Central memory CD4-positive, alpha-beta T cell (primary cell): ENCODE measurements around the gene PLAC9.
"Not testable (repeated sequence)": the region's sequence is repeated elsewhere in the genome, so short reads cannot be mapped to it uniquely, and the experiment has no call there.

Experiments
- DNase-seq: peaks from one replicate; pipeline ENCODE4 v3.0.0; 2022
- total RNA-seq, 3 experiments: gene quantifications; one replicate each; lab custom pipeline; 2026; lab: John Stamatoyannopoulos, UW

Gene PLAC9, protein sequence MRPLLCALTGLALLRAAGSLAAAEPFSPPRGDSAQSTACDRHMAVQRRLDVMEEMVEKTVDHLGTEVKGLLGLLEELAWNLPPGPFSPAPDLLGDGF
- 0 reads per million in 3 experiments for total RNA-seq

GRCh38 chr10:80132299-80133139 lies at the start of gene PLAC9:
TSS of gene PLAC9 (plus strand) at chr10:80132730. CDS start at chr10:80132763, 33 bp downstream.
- no peak for DNase-seq

DNA sequence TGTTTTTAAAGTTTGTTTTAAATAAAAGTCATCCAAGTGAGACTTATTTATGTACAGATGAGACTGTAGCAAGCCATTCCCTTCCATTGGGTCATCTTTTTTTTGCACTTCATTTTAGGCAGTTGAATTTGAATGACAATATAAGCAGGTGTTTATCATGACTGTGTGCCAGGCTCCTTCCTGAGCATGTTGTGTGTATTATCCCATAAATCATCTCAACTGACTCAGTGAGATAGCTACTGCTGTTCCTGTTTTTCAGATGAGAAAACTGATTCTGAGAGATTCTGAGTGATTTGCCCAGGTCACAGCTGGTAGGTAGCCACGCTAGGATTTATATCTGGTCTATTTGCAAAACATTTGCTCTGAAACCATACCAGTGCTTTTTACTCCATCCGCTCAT lies 42.4 kb upstream of the PLAC9 start:
- no peak for DNase-seq

DNA sequence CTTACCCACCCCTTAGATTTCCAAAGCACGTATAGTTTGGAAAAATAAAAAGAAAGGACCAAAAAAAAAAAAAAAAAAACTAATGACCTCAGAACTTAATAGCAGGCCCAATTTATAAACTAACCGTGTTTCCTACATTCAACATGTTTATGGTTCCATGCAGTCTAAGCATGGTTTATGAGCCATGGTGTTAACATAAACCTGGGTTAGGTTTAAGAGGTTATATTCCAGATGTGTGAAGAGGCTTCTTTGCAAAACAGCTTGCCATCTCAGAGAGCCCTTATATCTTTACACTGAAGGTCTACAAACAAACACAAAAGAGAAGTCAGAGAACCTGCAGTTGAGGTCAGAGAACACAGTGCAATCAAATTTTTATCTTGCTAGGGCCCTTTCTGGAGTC lies 38.3 kb upstream of the PLAC9 start:
- DNase-seq, result no peak

GRCh38 chr10:80098272-80098671 lies 34.3 kb upstream of the PLAC9 start:
- DNase-seq, result not testable (repeated sequence)

GRCh38 chr10:80099295-80099694 lies 33.2 kb upstream of the PLAC9 start:
- DNase-seq, result not testable (repeated sequence)

- DNase-seq, result no peak
These were observed 32.4 kb upstream of the PLAC9 start for GRCh38 chr10:80100116-80100515.

DNA sequence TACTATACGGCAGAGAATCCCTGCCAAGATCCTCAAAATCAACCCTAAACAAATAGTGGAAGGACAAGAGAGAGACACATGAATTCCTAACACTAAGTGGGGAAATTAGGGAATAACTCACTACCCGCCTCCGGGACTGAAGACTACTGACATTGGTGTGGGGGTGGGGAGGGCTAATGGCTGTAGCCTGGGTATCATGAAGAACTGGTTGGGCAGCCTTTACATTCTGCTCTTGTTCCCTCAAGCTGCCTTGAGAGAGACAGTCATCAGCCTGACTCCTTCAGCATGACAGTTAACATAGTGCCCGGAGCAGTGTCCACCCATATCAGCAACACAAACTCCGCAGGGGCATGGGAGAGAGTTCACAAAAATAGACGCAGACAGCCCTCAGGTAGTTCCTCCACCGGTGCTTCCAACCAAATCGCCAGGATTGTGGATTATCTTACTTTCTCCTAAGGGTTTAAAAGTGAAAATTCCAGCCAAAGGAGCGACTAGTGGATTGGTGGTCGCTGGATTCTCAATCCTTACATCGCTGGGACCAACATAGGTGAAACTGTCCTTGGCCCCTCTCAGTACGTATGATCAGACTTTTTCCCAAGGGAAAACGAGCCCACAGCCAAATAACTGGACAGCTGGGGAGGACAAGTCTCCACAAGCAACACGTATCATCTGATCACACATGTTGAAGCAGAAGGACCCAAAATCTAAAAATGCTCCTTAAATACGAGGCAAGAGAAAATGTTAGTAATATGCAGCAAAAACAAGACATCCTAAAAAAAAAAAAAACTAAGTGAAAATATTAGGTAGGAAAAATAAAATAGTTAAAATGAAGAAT lies 31.5 kb upstream of the PLAC9 start:
- no peak for DNase-seq

- peak; percentile 55 for DNase-seq
These were observed 28.2 kb upstream of the PLAC9 start for GRCh38 chr10:80104066-80104926.

DNA sequence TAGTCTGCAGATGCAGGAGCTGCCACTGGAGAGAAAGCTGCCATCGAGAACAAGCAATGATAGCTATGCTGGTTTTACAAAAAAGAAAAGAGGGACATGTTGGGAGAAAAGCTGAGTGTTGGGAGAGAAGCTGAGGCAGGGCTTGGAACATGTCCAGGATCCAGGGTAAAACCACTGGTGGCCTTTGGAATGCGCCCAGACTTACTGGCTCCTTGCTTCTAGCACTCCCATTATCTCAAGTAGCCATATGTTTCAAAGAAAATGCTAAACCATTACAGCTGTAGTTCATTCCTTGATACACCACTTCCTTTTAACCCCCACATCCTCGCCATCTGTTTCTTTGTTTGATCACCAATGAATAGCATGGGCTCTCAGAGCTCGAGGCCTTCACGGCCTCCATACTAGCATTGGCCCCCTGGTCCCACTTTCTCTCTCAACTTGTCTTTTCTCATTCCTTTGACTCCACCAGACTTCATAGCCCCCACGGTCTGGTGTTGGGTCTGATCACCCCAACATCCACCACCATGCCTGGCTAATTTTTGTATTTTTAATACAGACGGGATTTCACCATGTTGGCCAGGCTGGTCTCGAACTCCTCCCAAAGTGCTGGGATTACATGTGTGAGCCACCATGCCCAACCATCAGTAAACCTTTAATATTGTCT lies 23.8 kb upstream of the PLAC9 start:
- DNase-seq, result no peak

GRCh38 chr10:80110986-80111385 lies 21.5 kb upstream of the PLAC9 start:
- no peak for DNase-seq

DNA sequence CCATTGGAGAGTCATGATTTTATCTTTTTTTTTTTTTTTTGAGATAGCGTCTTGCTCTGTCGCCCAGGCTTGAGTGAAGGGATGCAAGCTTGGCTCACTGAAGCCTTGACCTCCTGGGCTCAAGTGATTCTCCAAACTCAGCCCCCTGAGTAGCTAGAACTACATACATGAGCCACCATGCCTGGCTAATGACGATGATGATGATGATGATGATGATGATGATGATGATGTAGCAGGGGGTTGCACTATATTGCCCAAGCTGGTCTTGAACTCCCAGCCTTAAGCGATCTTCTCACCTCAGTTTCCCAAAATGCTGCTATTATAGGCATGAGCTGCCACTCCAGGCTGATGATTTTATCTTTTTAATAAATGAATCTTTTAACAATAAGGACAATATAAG lies 13.9 kb upstream of the PLAC9 start:
- no peak for DNase-seq

DNA sequence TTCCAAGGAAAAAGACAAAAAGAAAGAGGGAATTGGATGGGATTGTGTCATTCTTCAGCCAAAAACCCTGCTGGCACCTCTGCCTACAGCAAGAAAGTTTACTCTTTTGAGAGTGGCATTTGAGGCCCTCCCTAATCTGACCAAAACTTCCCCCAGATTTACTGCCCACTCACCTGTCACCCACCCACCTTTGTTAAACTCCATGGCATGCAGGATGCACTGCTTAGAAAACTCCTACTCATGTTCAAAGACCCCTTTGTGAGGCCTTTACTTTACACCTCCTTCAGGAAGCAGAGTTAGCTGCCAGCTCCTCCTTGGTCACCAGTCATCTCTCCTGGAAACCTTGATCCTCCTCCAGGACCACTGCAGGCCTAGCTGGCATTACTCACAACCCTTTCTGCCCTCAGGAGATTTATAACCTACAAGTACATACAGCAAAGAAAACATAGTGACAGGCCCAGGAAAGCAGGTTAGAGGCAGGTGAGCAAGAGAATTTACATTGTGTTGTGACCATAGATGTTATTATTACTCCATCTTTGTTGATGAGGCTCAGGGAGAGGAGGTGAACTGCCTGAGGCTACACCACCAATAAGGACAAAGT lies 10.3 kb upstream of the PLAC9 start:
- DNase-seq, result no peak

- no peak for DNase-seq
These were observed 9.8 kb upstream of the PLAC9 start for GRCh38 chr10:80122746-80123145.

DNA sequence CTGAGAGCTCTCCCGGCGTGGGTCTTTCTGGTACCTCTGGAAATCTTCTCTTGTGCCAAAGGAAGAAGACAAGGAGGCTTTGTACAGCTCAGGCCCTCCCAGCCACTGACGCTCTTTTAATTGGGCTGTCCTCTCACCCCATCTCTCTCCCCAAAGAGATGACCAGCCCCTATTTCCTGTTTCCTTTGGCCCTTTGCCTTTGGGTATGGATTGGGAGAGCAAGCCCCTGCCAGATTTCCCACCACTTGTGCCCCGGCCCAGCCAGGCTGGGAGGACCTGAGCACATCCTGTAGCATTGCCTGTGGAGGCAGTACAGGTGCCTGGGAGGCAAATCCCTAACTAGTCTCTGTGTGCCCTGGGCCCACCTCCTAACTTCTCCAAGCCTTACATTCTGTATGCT lies 5.7 kb upstream of the PLAC9 start:
- DNase-seq, result no peak

DNA sequence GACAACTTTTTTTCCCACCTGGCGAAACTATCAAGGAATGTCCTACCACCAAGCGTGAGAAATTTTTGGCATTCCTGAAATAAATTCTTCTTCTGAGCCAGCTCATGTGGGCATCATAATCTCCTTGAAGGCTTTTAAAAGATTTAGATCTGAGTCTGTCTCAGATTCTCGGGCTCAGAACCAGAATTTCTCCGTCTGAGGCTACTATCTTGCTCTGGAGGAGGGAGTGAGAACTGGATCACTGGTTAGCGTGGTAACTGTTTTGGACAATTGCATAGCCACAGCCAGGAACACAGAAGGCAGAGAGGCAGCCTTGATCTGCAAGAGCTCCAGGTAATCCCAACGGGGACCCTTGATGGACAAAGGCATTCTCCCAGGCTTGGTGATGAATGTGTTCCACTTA lies 1.0 kb upstream of the PLAC9 start:
- DNase-seq, result no peak

DNA sequence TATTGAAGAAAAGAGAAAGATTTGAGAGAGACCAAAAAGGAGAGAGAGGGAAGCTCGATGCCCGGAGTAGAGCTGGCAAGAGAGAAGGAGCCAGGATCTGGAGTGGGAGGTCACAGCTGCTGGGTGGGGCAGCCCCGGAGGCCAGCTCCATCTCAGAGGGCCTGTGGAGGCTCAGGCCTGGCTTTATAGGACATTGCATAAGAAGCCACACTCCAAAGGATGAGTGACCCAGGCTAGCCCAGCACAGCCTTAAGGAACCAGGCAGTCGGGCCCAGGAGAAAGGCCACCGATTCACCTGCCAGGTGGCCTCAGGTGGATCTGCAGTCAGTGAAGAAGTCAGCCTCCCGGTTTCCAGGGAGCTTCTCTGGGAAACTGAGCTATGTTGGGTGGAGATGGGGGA lies 676 bp downstream of the PLAC9 start:
- DNase-seq, result no peak

GRCh38 chr10:80133687-80134086 lies 1.2 kb downstream of the PLAC9 start:
- DNase-seq, result not testable (repeated sequence)

- no peak for DNase-seq
These were observed 3.6 kb downstream of the PLAC9 start for GRCh38 chr10:80136134-80136571.

DNA sequence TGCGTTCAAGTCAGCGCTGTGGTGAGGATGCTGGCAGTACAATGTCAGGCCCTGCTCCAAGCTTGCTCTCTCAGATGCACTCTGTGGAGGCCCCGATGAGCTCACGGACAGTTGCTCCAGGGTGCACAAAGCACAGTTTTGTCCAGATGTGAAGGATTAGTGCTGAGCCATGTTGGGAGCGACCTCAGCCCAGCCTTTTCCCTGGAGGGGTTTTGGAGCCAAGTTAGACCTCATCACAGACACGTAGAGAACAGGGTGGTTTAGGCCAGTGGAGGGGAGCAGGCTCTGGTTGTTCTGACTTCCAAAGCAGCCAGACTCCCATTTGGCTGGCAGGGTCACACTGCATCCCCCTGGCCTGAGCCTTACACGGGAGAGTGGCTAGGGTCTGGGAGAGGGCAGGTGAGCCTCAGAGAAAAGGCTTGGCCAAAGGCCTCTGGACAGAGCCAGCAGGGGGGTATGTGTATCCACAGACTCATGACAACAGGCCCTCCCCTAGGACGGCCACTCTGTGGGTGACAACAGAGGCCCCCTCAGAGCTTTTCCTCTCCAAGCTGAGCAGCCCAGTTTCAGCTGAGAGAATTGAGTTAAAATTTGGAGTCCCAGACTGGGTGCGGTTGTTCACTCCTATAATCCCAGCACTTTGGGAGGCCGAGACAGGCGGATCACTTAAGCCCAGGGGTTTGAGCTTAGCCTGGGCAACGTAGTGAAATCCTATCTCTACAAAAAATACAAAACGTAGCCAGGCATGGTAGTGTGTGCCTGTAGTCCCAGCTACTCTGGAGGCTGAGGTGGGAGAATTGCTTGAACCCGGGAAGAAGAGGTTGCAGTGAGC lies 4.7 kb downstream of the PLAC9 start:
- no peak for DNase-seq

DNA sequence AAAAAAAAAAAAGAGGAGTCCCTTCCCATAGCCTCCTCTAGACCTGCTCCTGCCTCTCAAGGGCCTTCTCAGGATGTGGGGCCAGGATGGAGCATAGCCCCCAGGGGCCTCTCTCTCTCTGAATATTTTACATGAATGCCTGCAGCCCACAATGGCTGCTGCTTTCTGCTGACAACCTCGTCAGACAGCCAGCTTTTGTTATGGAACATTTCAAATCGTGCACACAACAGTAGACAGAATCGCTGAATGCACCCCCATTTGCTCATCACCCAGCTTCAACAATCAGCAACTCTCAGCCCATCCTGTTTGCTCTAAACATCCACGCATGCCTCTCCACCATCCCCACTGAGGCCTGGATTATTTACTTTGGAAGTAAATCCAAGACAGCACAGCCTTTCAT lies 5.4 kb downstream of the PLAC9 start:
- DNase-seq, result no peak

GRCh38 chr10:80139265-80139664 lies 6.7 kb downstream of the PLAC9 start:
- DNase-seq, result no peak
